Stomach (tissue), 4 donors: ENCODE measurements around the gene ADAM15.

Experiments
- EP300 ChIP-seq: sonication (generic); formaldehyde crosslinking; IDR thresholded peaks from one replicate; pipeline ENCODE4 v1.6.1; 2017; ENCODE audit warnings: antibody characterized with exemption
- POLR2A ChIP-seq, 4 donors: fragments of 450-650 bp; IDR thresholded peaks; one replicate each; pipeline ENCODE4 v1.6.1; 2016; ENCODE audit warnings: antibody characterized with exemption in 4 of 4, control low read depth in 2 of 4, mild to moderate bottlenecking in 1 of 4, moderate library complexity in 1 of 4
- POLR2AphosphoS5 ChIP-seq, 3 donors: sonication (generic); formaldehyde crosslinking; IDR thresholded peaks; one replicate each; pipeline ENCODE4 v1.6.1; 2016; ENCODE audit warnings: antibody characterized with exemption in 3 of 3
- TF ChIP-seq, protein P1 (sequence below), 7 experiments: fragments of 450-650 bp in 4 of 7; fragments of 200-600 bp in 3 of 7; sonication (generic) in 3 of 7; IDR thresholded peaks; one replicate each; pipeline ENCODE4 v1.5.1; 2016 to 2019; ENCODE audit warnings: antibody characterized with exemption in 7 of 7, control low read depth in 2 of 7, mild to moderate bottlenecking in 1 of 7

DNA sequence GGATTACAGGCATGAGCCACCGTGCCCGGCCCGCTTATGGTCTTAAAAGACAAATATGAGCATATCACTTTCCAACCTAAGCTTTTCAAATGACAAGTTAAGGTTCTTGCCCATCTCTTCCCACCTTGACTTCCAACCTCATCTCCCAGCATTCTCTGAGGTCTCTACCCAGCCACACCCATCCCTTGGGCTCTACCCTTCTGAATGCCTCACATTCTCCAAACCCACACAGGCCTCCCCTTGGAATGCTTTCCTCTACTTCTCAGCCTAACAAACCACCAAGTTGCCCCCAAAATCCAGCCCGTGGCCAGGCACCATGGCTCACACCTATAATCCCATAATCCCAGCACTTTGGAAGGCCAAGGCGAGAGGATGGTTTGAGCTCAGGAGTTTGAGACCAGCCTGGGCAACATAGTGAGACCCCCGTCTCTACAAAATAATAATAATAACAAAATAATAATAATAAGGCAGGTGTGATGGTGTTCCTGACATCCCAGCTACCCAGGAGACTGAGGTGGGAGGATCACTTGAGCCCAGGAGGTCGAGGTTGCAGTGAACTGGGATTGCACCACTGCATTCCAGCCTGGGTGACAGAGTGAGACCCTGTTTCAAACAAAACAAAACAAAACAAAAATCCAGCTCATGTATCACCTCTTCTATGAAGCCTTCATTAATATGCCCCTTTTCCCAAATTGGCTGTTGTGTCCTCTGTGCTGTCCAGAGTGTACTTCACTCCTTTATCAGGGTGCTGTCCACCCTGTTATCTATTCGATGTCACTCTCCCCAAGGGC is 28.8 kb upstream of the ADAM15 start:
- TF ChIP-seq, protein P1, sequence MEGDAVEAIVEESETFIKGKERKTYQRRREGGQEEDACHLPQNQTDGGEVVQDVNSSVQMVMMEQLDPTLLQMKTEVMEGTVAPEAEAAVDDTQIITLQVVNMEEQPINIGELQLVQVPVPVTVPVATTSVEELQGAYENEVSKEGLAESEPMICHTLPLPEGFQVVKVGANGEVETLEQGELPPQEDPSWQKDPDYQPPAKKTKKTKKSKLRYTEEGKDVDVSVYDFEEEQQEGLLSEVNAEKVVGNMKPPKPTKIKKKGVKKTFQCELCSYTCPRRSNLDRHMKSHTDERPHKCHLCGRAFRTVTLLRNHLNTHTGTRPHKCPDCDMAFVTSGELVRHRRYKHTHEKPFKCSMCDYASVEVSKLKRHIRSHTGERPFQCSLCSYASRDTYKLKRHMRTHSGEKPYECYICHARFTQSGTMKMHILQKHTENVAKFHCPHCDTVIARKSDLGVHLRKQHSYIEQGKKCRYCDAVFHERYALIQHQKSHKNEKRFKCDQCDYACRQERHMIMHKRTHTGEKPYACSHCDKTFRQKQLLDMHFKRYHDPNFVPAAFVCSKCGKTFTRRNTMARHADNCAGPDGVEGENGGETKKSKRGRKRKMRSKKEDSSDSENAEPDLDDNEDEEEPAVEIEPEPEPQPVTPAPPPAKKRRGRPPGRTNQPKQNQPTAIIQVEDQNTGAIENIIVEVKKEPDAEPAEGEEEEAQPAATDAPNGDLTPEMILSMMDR (IDR thresholded peaks at IDR 0.05) = no peak
- no peak for TF ChIP-seq POLR2AphosphoS5 (IDR thresholded peaks at IDR 0.05)
- no peak for TF ChIP-seq POLR2A (IDR thresholded peaks at IDR 0.05)
- TF ChIP-seq EP300 = no peak
